IPS-18c (cell line): ENCODE data around the gene LMTK2.

Experiments
- H3K4me3 ChIP-seq: 2 replicates; pipeline ENCODE4 v1.7.0; 2013; ENCODE audit warnings: low read depth, mild to moderate bottlenecking, low read length, moderate library complexity; ENCODE audit not compliant: insufficient read depth
- H3K9me3 ChIP-seq: one replicate; pipeline ENCODE4 v1.6.1; 2013; ENCODE audit warnings: mild to moderate bottlenecking, low read length, moderate library complexity; ENCODE audit not compliant: control insufficient read depth, insufficient read depth

The LMTK2 gene

DNA sequence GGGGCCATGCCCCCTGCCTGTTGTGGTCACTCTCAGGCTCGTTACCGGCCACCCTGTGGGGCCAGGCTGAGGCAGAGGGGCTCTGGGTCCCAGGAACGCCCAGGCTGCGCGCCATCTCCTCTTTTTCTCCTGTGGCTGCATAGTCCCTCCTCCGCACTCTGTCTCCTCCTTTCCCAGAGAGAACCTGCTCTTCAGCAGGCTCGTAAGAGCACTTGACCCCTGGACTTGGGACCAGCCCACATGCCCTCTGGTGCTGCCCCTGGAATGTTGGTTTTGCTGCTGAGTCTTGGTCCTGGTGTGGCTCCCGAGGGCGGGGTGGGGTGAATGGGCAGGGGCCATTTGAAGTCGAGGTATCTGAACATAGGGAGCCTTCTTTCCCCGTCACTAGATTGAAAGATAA lies 98.0 kb downstream of the LMTK2 start:
- Histone ChIP-seq H3K9me3 (no peaks in the 10 kb centered on the region), H3K4me3 (no peak overlapping the region)

- Histone ChIP-seq H3K9me3 (no peaks in the 10 kb centered on the region), H3K4me3 (no peak overlapping the region)
These were observed 98.6 kb downstream of the LMTK2 start for GRCh38 chr7:98205162-98205845.

GRCh38 chr7:98206451-98207330 lies 100.0 kb downstream of the LMTK2 start:
- Histone ChIP-seq H3K4me3 (no peak overlapping the region), H3K9me3 (no peaks in the 10 kb centered on the region)

DNA sequence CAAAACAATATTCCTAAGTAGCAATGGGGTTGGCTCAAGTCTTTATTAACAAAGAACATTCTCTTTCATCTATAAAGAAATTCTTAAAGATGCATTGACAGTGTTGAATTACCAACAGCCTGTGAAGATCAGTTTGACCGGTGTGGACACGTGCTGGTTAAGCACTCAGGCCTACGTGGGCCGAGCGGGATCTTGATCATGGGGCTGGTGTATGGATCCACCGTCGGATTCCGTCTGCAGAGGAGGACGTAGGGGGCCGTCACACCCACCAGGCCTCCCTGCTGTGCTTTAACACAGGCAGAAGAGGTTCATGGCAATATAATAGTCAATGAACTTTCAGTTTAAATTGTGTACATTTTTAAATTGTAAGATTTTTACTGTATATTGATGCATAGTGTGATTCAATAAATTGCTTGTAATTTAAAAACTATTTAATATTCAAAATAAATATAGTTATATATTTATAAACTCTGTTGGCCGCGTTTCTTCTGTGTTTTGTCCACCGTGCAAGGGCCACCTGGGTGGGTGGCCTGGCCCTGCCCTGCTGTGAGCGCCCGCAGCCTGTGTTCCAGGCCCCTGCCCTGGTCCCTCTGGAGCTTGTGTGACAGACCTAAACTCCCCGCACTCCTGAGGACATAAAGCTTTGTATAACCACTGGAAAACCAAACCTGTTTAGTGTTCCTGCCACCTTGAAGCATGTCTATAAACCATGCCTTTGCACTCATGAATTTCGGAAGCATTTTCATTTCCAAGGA lies 102.7 kb downstream of the LMTK2 start:
- no peaks in the 10 kb centered on the region for H3K9me3 ChIP-seq
- H3K4me3 ChIP-seq, result no peak overlapping the region

GRCh38 chr7:98210513-98211220 lies 104.0 kb downstream of the LMTK2 start:
- Histone ChIP-seq H3K9me3 (no peaks in the 10 kb centered on the region), H3K4me3 (peak overlapping the region; percentile 43; the same call in 1 of the 2 replicates)

DNA sequence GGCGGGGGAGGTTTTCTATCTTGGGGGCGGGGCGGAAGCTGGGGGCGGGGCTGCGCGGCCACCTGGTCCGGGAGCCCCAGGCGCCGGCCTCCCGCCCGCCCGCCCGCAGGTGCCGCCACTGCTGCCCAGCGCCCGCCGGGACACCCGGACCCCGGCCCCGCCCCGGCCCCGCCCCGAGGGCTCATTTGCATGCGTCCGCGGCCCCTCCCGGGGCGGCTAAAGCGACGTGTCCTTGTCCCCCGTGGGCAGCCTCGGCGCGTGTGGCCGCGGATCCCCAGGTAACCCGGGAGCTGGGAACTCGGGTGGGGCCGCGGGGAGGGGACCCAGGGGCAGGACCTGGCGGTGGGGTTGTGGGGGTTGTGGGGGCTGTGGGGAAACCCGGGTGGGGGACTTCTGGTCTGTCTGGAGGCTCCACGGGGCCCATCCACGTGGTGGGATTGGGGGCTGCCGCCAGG lies 104.6 kb downstream of the LMTK2 start, which contains the start of gene BHLHA15:
BHLHA15 (plus strand) TSS at position 219 of the 455 bp plus-strand sequence. CDS start 871 bp downstream, outside the sequence.
- peak within 1 kb of the TSS; percentile 43 for H3K4me3 ChIP-seq

GRCh38 chr7:98211676-98212531 lies 105.2 kb downstream of the LMTK2 start:
- H3K4me3 ChIP-seq, result peak overlapping the region; percentile 34; the same call in 1 of the 2 replicates

More for the DNA sequence above, 104.6 kb downstream of the LMTK2 start, which contains the start of gene BHLHA15:
- no peaks in the 10 kb centered on the region for H3K9me3 ChIP-seq

GRCh38 chr7:98212532-98213041 lies 105.9 kb downstream of the LMTK2 start:
- H3K4me3 ChIP-seq, result no peak overlapping the region
- no peaks in the 10 kb centered on the region for H3K9me3 ChIP-seq

More at GRCh38 chr7:98211676-98212531, 105.2 kb downstream of the LMTK2 start:
- no peaks in the 10 kb centered on the region for H3K9me3 ChIP-seq

- Histone ChIP-seq H3K4me3 (no peak overlapping the region), H3K9me3 (peaks cover 2% of the 10 kb centered on the region)
These were observed 106.7 kb downstream of the LMTK2 start for GRCh38 chr7:98213296-98213887.

DNA sequence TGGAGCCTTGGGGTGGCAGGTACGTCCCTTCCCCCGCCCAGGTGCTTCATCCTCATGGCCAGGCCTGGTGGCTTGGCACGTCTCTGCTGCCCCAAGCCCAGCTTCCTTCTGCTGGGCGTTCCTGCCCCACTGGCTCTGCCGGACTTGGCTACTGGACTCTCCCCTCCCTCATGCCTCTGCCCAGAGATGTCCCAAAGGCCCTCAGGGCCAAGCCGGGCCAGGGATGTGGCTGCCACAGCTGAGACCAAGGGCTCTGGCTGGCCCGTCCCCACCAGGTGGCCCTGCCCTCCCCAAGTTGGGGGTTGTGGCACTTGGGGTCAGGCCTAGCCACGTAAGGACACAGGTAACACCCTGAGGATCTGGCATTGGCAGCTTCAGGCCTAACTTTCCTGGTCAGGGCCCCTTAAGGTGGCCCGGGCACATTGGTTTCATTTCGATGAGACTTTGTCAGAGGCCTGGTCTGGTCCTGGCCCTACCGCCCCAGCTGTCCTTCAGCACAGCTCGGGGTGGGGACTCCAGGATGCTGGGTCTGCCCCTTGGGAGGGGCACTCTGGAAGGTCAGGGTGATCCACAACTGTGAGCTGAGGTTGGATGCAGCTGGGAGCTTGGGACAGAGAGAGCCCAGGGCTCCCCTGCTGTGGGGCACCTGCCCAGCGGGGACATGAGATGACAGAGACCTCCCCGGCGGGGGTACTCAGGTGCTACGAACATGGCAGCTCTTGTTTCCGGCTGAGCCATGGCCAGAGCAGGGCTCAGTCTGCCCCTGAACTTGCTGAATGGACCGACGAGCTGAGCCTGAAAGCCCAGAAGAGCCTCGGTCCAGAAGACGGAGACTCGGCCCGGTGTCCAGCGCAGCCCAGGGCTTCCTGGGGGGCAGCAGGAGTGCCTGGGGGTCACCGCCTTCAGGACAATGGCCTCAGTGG lies 107.5 kb downstream of the LMTK2 start:
- peaks cover 2% of the 10 kb centered on the region for H3K9me3 ChIP-seq
- no peak overlapping the region for H3K4me3 ChIP-seq

GRCh38 chr7:98214811-98215321 lies 108.2 kb downstream of the LMTK2 start:
- no peak overlapping the region for H3K4me3 ChIP-seq
- H3K9me3 ChIP-seq, result peaks cover 2% of the 10 kb centered on the region

DNA sequence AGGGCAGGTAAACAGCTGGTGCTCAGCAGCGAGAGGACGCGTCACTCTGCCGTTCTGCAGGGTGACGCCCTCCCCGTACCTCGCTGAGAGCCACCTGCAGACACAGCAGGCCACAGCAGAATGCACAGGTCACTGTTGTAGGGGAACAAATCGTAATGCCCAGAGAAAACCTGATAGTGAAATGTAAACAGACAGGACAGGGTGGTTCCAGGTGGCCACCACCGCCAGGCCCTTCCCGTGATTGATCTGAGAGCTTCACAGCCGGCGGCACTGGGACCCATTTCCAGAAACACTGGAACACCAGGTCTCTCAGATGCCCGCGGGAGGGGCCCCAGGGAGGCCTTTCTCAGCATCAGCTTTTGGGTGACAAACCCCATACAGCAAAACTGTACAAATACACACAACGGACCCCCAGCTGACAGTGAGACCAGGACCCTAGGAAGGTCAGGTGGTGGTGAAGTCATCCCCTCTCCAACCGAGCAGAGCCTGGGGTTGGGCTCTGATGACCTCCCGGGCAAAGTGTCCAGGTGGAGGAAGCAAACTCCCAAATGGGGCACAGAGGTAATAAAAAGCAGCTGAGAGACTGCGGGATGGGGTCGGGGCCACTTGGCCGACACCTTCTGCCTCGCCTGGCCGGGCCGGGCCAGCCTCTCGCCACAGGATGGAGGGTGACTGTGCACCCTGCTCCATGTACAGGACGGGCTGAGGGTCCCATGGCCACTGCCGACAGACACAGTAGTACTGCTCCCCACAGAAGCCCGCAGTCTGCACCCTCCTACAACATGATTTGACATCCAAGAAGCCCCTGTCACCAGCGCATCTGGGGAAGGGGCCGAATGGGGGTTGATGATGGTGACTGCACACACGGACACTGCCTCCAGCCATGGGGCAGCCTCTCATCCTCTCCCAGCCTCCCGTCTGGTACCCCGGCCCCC lies 109.2 kb downstream of the LMTK2 start:
- H3K9me3 ChIP-seq, result peaks cover 2% of the 10 kb centered on the region
- H3K4me3 ChIP-seq, result no peak overlapping the region

- Histone ChIP-seq H3K9me3 (peaks cover 2% of the 10 kb centered on the region), H3K4me3 (no peak overlapping the region)
These were observed 110.4 kb downstream of the LMTK2 start for GRCh38 chr7:98216941-98217622.
